DMS 273 treated with DMSO at 0.1 percent for 48 hours (cell line): Measurements from ENCODE around the gene PACSIN1.
A peak's percentile ranks its signal among the peaks of the same experiment; 100 is the strongest.

ENCODE experiments used
- DNase-seq: peaks from one replicate; lab custom pipeline; 2025; lab: John Stamatoyannopoulos, UW

The PACSIN1 gene

GRCh38 chr6:34465531-34466241, at the start of gene PACSIN1:
Gene PACSIN1, plus strand, starts transcription at chr6:34466076. Its CDS starts 60,230 bp downstream, at chr6:34526306.
- DNase-seq, result peak; percentile 15

GRCh38 chr6:34416877-34417371, 49.0 kb upstream of the PACSIN1 start:
- DNase-seq, result no peak

- no peak for DNase-seq
Measured at GRCh38 chr6:34418367-34418766, 47.5 kb upstream of the PACSIN1 start.

GRCh38 chr6:34423254-34423653, 42.6 kb upstream of the PACSIN1 start:
- no peak for DNase-seq

- no peak for DNase-seq
Measured at GRCh38 chr6:34424200-34425131, 41.4 kb upstream of the PACSIN1 start.

GRCh38 chr6:34425132-34425497, 40.8 kb upstream of the PACSIN1 start:
- DNase-seq, result no peak

GRCh38 chr6:34425498-34426410, 40.1 kb upstream of the PACSIN1 start, which contains the start of gene RPS10:
Gene RPS10, minus strand, starts transcription at chr6:34426069. Its CDS starts 848 bp downstream, at chr6:34425221.
- peak; percentile 84 for DNase-seq

GRCh38 chr6:34435916-34436315, 30.0 kb upstream of the PACSIN1 start:
- DNase-seq, result no peak

- no peak for DNase-seq
Measured at GRCh38 chr6:34436803-34437643, 28.9 kb upstream of the PACSIN1 start.

GRCh38 chr6:34437644-34437970, 28.3 kb upstream of the PACSIN1 start:
- no peak for DNase-seq

GRCh38 chr6:34438705-34439104, 27.2 kb upstream of the PACSIN1 start:
- no peak for DNase-seq

GRCh38 chr6:34439442-34439841, 26.4 kb upstream of the PACSIN1 start:
- DNase-seq, result no peak

GRCh38 chr6:34441526-34441925, 24.4 kb upstream of the PACSIN1 start:
- no peak for DNase-seq

- DNase-seq, result no peak
Measured at GRCh38 chr6:34445313-34445860, 20.5 kb upstream of the PACSIN1 start.

- DNase-seq, result no peak
Measured at GRCh38 chr6:34447386-34447785, 18.5 kb upstream of the PACSIN1 start.

GRCh38 chr6:34447910-34448309, 18.0 kb upstream of the PACSIN1 start:
- DNase-seq, result no peak

GRCh38 chr6:34451192-34451591, 14.7 kb upstream of the PACSIN1 start:
- no peak for DNase-seq

GRCh38 chr6:34455831-34456230, 10.0 kb upstream of the PACSIN1 start:
- DNase-seq, result no peak

GRCh38 chr6:34457382-34457741, 8.5 kb upstream of the PACSIN1 start:
- no peak for DNase-seq
